GM23248 (cell line): ENCODE measurements around the gene LCN15. TPM values are rescaled to one million over a fixed set of nuclear protein-coding genes. Genes with fewer than 3 reads are reported as not detected.
A peak's percentile ranks its signal among the peaks of the same experiment; 100 is the strongest.
"Not testable (repeated sequence)": the region's sequence is repeated elsewhere in the genome, so short reads cannot be mapped to it uniquely, and the experiment has no call there.

ENCODE experiments used
- DNase-seq: peaks from one replicate; pipeline ENCODE4 v3.0.0-alpha.2; 2015
- H2AFZ ChIP-seq: fragments of 200-600 bp; sonication (generic); 2 replicates; pipeline ENCODE4 v1.6.1; 2016; ENCODE audit warnings: antibody characterized with exemption
- H3F3A ChIP-seq: fragments of 200-600 bp; sonication (generic); 2 replicates; pipeline ENCODE4 v1.6.1; 2016; ENCODE audit warnings: mild to moderate bottlenecking, antibody characterized with exemption, mixed run types; ENCODE audit not compliant: insufficient read depth
- H3K27ac ChIP-seq: fragments of 200-600 bp; sonication (generic); 2 replicates; pipeline ENCODE4 v1.5.1; 2016; ENCODE audit warnings: mild to moderate bottlenecking
- H3K27me3 ChIP-seq: fragments of 200-600 bp; sonication (generic); replicated peaks from 2 replicates; pipeline ENCODE4 v1.6.1; 2016; ENCODE audit warnings: mild to moderate bottlenecking; ENCODE audit not compliant: insufficient read depth
- H3K36me3 ChIP-seq: fragments of 200-600 bp; sonication (generic); 2 replicates; pipeline ENCODE4 v1.6.1; 2016; ENCODE audit warnings: low read depth, mild to moderate bottlenecking
- H3K4me1 ChIP-seq: fragments of 200-600 bp; sonication (generic); 2 replicates; pipeline ENCODE4 v1.6.1; 2016; ENCODE audit warnings: mild to moderate bottlenecking; ENCODE audit not compliant: insufficient read depth
- H3K4me2 ChIP-seq: fragments of 200-600 bp; sonication (generic); one replicate; pipeline ENCODE4 v1.6.1; 2016; ENCODE audit warnings: mild to moderate bottlenecking; ENCODE audit not compliant: unreplicated experiment
- H3K4me3 ChIP-seq: fragments of 200-600 bp; sonication (generic); 2 replicates; pipeline ENCODE4 v1.5.1; 2016; ENCODE audit warnings: mild to moderate bottlenecking
- H3K79me2 ChIP-seq: fragments of 200-600 bp; sonication (generic); 2 replicates; pipeline ENCODE4 v1.6.1; 2016; ENCODE audit warnings: mild to moderate bottlenecking; ENCODE audit not compliant: insufficient read depth
- H3K9ac ChIP-seq: fragments of 200-600 bp; sonication (generic); 2 replicates; pipeline ENCODE4 v1.6.1; 2016; ENCODE audit warnings: mild to moderate bottlenecking
- H3K9me2 ChIP-seq: fragments of 200-600 bp; sonication (generic); 2 replicates; pipeline ENCODE4 v1.6.1; 2016; ENCODE audit warnings: mixed run types, mild to moderate bottlenecking, moderate library complexity; ENCODE audit not compliant: insufficient read depth
- H3K9me3 ChIP-seq: fragments of 200-600 bp; sonication (generic); one replicate; pipeline ENCODE4 v1.6.1; 2017; ENCODE audit warnings: low read depth
- H4K20me1 ChIP-seq: fragments of 200-600 bp; sonication (generic); 2 replicates; pipeline ENCODE4 v1.6.0; 2016; ENCODE audit not compliant: insufficient read depth
- EZH2 ChIP-seq: fragments of 200-600 bp; sonication (generic); IDR thresholded peaks from 2 replicates; pipeline ENCODE4 v1.6.1; 2018; ENCODE audit warnings: antibody characterized with exemption, mild to moderate bottlenecking; ENCODE audit not compliant: insufficient read depth, poor library complexity, severe bottlenecking
- EZH2phosphoT487 ChIP-seq: fragments of 200-600 bp; sonication (generic); IDR thresholded peaks from 2 replicates; pipeline ENCODE4 v1.6.1; 2018; ENCODE audit warnings: antibody characterized with exemption, moderate library complexity, mild to moderate bottlenecking, low read depth; ENCODE audit not compliant: insufficient read depth
- WGBS, 2 experiments: methylation state at CpG; one replicate each; pipeline ENCODE4 v1.1.6; 2015 to 2017; ENCODE audit warnings: low lambda C conversion rate in 2 of 2, low coverage in 1 of 2; ENCODE audit errors: missing lambda C conversion rate in 2 of 2; 5-methylcytosine and 5-hydroxymethylcytosine counted together
- in situ Hi-C: fragments of 300-500 bp; cut with MboI; formaldehyde crosslinking; loops from 2 replicates; pipeline ENCODE4 v1.15.0; 2020
- polyA plus RNA-seq: library from polyadenylated mRNA; unstranded; fragments of >200 nt; fragmentation: Nextera tagmentation; extraction: Ambion mirVana; gene quantifications from 2 replicates; pipeline ENCODE4 v1.2.1, GENCODE V29; 2016
- total RNA-seq: library from RNA; depleted of rRNA; stranded (reverse); fragments of >200 nt; shearing (Covaris generic); gene quantifications from 2 replicates; pipeline ENCODE4 v1.2.3, GENCODE V29; 2014

The LCN15 gene
- total and polyA plus RNA-seq, 2 experiments from 2014 or later = not detected

- Histone ChIP-seq H3K4me3 (no peak overlapping the region), H3K9me3 (no peaks in the 10 kb centered on the region), H3K9ac (no peak overlapping the region), H3K4me2 (no peak overlapping the region), H2AFZ (no peak overlapping the region), H3K9me2 (no peaks in the 10 kb centered on the region), H3K36me3 (no peaks in the 10 kb centered on the region), H3K27ac (no peak overlapping the region), H3K27me3 (no peaks in the 10 kb centered on the region), H3F3A (peaks cover 4% of the 10 kb centered on the region; the same call in 1 of the 2 replicates), H3K79me2 (no peaks in the 10 kb centered on the region), H3K4me1 (peaks cover 5% of the 10 kb centered on the region), H4K20me1 (no peaks in the 10 kb centered on the region)
- WGBS, 2 experiments = 55 to 65% methylated on average over 10 of the region's 10 CpGs
- in situ Hi-C loops = no loop called here
- no peak for TF ChIP-seq EZH2phosphoT487
- no peak for TF ChIP-seq EZH2
- no peak for DNase-seq
Observed at GRCh38 chr9:136786451-136786850, 22.1 kb upstream of the LCN15 start.

- H3K79me2 ChIP-seq, H3K9ac ChIP-seq, H4K20me1 ChIP-seq, H3K4me1 ChIP-seq, H3K36me3 ChIP-seq, H3F3A ChIP-seq, H3K27ac ChIP-seq, H3K4me3 ChIP-seq, H3K9me3 ChIP-seq, H3K4me2 ChIP-seq, DNase-seq, H2AFZ ChIP-seq, in situ Hi-C loops, H3K9me2 ChIP-seq, H3K27me3 ChIP-seq: not testable (repeated sequence)
- WGBS, 2 experiments = 66 to 70% methylated on average over 19 to 22 of the region's 23 CpGs
Observed at GRCh38 chr9:136785565-136786355, 21.4 kb upstream of the LCN15 start.

GRCh38 chr9:136784997-136785361 is 20.7 kb upstream of the LCN15 start:
- Histone ChIP-seq H4K20me1 (no peaks in the 10 kb centered on the region), H3K36me3 (no peaks in the 10 kb centered on the region), H3K4me3 (no peak overlapping the region), H3K9me3 (no peaks in the 10 kb centered on the region), H3K4me1 (no peaks in the 10 kb centered on the region; the same call in 1 of the 2 replicates), H3F3A (no peaks in the 10 kb centered on the region), H3K79me2 (no peaks in the 10 kb centered on the region), H3K27ac (no peak overlapping the region), H3K9me2 (no peaks in the 10 kb centered on the region), H3K27me3 (no peaks in the 10 kb centered on the region), H2AFZ (no peak overlapping the region), H3K9ac (no peak overlapping the region), H3K4me2 (no peak overlapping the region)
- in situ Hi-C loops = no loop called here
- no peak for DNase-seq
- TF ChIP-seq EZH2phosphoT487 (no peak), EZH2 (no peak)
- 70 to 81% methylated on average over 6 of the region's 6 CpGs for WGBS, 2 experiments

- H2AFZ ChIP-seq = no peak overlapping the region
- no peaks in the 10 kb centered on the region for H3K9me3 ChIP-seq
- no peak overlapping the region for H3K4me3 ChIP-seq
- H3K27ac ChIP-seq = no peak overlapping the region
- peak; percentile 58 for DNase-seq
- no peak for TF ChIP-seq EZH2phosphoT487
- TF ChIP-seq EZH2 = no peak
- WGBS, 2 experiments = 10 to 11% methylated on average over 9 of the region's 9 CpGs
- H3K9ac ChIP-seq = no peak overlapping the region
- H3K4me2 ChIP-seq = no peak overlapping the region
- H3K79me2 ChIP-seq = no peaks in the 10 kb centered on the region
- H3K27me3 ChIP-seq = 0 out of 2 replicates have a peak, but pooled peaks cover 3% of the 10 kb centered on the region
- no peaks in the 10 kb centered on the region for H3K9me2 ChIP-seq
- H4K20me1 ChIP-seq = no peaks in the 10 kb centered on the region
- H3K36me3 ChIP-seq = no peaks in the 10 kb centered on the region
- H3F3A ChIP-seq = no peaks in the 10 kb centered on the region
- no peaks in the 10 kb centered on the region for H3K4me1 ChIP-seq
- in situ Hi-C loops = no loop called here
Observed at GRCh38 chr9:136784249-136784996, 20.1 kb upstream of the LCN15 start.
